ENCODE measurements around the gene TSPAN18.

The TSPAN18 gene

GRCh38 chr11:44822369-44822768 is 95.6 kb downstream of the TSPAN18 start:
- TF ChIP-seq, protein P1, sequence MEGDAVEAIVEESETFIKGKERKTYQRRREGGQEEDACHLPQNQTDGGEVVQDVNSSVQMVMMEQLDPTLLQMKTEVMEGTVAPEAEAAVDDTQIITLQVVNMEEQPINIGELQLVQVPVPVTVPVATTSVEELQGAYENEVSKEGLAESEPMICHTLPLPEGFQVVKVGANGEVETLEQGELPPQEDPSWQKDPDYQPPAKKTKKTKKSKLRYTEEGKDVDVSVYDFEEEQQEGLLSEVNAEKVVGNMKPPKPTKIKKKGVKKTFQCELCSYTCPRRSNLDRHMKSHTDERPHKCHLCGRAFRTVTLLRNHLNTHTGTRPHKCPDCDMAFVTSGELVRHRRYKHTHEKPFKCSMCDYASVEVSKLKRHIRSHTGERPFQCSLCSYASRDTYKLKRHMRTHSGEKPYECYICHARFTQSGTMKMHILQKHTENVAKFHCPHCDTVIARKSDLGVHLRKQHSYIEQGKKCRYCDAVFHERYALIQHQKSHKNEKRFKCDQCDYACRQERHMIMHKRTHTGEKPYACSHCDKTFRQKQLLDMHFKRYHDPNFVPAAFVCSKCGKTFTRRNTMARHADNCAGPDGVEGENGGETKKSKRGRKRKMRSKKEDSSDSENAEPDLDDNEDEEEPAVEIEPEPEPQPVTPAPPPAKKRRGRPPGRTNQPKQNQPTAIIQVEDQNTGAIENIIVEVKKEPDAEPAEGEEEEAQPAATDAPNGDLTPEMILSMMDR (IDR thresholded peaks at IDR 0.05; ENCODE audit: insufficient read depth, low read length, poor library complexity, severe bottlenecking) = no peak
- H3K4me3 ChIP-seq (replicated peaks; ENCODE audit: low read depth, low read length) = no peak overlapping the region
- no peaks in the 10 kb centered on the region for H3K36me3 ChIP-seq (ENCODE audit: control insufficient read depth, insufficient read depth, low read length)
- no peak for DNase-seq (ENCODE audit: extremely low read depth, insufficient read length)
- no peaks in the 10 kb centered on the region for H3K27me3 ChIP-seq (replicated peaks; ENCODE audit: control insufficient read depth, insufficient read depth, low read length)

DNA sequence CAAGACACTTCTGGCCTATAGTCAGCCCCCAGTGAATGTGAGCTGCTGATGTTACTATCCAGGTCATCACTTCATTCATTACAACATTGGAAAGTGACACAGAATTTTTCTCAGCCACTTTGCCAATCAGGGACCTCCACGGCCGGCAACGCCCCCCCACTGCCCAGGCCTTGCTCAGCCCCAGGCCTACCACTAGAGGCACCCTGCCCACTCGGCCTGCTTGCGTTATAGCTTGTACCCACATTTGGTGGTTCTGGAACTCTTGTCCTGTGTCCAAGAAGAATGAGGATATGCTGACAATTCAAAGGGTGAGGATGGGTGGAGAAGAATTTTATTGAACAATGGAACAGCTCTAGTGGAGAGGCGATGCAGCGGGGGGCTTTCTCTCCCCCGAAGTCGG is 96.2 kb downstream of the TSPAN18 start:
- DNase-seq (ENCODE audit: extremely low read depth, insufficient read length) = no peak
- Histone ChIP-seq H3K36me3 (ENCODE audit: control insufficient read depth, insufficient read depth, low read length) (no peaks in the 10 kb centered on the region), H3K27me3 (replicated peaks; ENCODE audit: control insufficient read depth, insufficient read depth, low read length) (no peaks in the 10 kb centered on the region), H3K4me3 (replicated peaks; ENCODE audit: low read depth, low read length) (no peak overlapping the region)
- TF ChIP-seq, protein P1 (IDR thresholded peaks at IDR 0.05; ENCODE audit: insufficient read depth, low read length, poor library complexity, severe bottlenecking) = peak; percentile 59

GRCh38 chr11:44823868-44824267 is 97.1 kb downstream of the TSPAN18 start:
- TF ChIP-seq, protein P1 (IDR thresholded peaks at IDR 0.05; ENCODE audit: insufficient read depth, low read length, poor library complexity, severe bottlenecking) = no peak
- H3K4me3 ChIP-seq (replicated peaks; ENCODE audit: low read depth, low read length) = no peak overlapping the region
- no peaks in the 10 kb centered on the region for H3K36me3 ChIP-seq (ENCODE audit: control insufficient read depth, insufficient read depth, low read length)
- H3K27me3 ChIP-seq (replicated peaks; ENCODE audit: control insufficient read depth, insufficient read depth, low read length) = no peaks in the 10 kb centered on the region
- no peak for DNase-seq (ENCODE audit: extremely low read depth, insufficient read length)

GRCh38 chr11:44824300-44824704 is 97.5 kb downstream of the TSPAN18 start:
- TF ChIP-seq, protein P1 (IDR thresholded peaks at IDR 0.05; ENCODE audit: insufficient read depth, low read length, poor library complexity, severe bottlenecking) = no peak
- H3K4me3 ChIP-seq (replicated peaks; ENCODE audit: low read depth, low read length) = no peak overlapping the region

GRCh38 chr11:44825058-44825785 is 98.5 kb downstream of the TSPAN18 start:
- Histone ChIP-seq H3K36me3 (ENCODE audit: control insufficient read depth, insufficient read depth, low read length) (no peaks in the 10 kb centered on the region), H3K4me3 (replicated peaks; ENCODE audit: low read depth, low read length) (no peak overlapping the region), H3K27me3 (replicated peaks; ENCODE audit: control insufficient read depth, insufficient read depth, low read length) (no peaks in the 10 kb centered on the region)
- TF ChIP-seq, protein P1 (IDR thresholded peaks at IDR 0.05; ENCODE audit: insufficient read depth, low read length, poor library complexity, severe bottlenecking) = no peak
- no peak for DNase-seq (ENCODE audit: extremely low read depth, insufficient read length)

More at GRCh38 chr11:44824300-44824704, 97.5 kb downstream of the TSPAN18 start:
- Histone ChIP-seq H3K36me3 (ENCODE audit: control insufficient read depth, insufficient read depth, low read length) (no peaks in the 10 kb centered on the region), H3K27me3 (replicated peaks; ENCODE audit: control insufficient read depth, insufficient read depth, low read length) (no peaks in the 10 kb centered on the region)
- no peak for DNase-seq (ENCODE audit: extremely low read depth, insufficient read length)

Measured in GM06990 (cell line).